Measurements from ENCODE around the gene HS3ST4.

HS3ST4 gene

DNA sequence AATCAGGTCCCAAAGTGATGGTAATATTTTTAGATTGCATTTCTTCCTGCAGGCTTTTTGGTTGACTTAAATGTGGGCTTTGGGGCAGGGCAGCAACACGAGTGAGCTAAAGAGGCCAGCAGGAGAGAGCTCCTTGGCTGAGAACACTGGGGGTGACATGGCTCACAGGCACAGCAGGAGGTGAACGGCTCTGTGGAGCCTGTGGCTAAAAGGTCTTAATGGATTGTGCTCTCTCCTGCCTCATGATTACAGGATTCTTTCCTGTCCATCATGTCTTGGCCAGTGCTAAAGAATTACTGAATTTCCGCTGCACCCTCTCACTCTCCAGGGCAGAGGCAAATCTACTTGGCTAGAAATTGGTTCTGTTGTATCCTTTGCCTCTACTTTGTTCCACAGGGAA is 366.6 kb downstream of the HS3ST4 start:
- no peaks in the 10 kb centered on the region for H4K20me1 ChIP-seq (ENCODE audit: insufficient read depth)
- H3K4me3 ChIP-seq (IDR thresholded peaks at IDR 0.05; ENCODE audit: insufficient read depth, low read depth, low read length) = no peak overlapping the region
- H3K27ac ChIP-seq = no peak overlapping the region
- H3K4me1 ChIP-seq (ENCODE audit: low read depth, poor library complexity, severe bottlenecking) = no peaks in the 10 kb centered on the region
- no peaks in the 10 kb centered on the region for H3K79me2 ChIP-seq (ENCODE audit: insufficient read depth, low read depth)
- H3K36me3 ChIP-seq (ENCODE audit: insufficient read depth) = no peaks in the 10 kb centered on the region
- no peak overlapping the region for H3K4me2 ChIP-seq
- no peak for TF ChIP-seq CTCF (conservative IDR thresholded peaks at IDR 0.05; ENCODE audit: low read depth, low read length)
- no peak overlapping the region for H3K9ac ChIP-seq
- H2AFZ ChIP-seq (ENCODE audit: low read depth) = no peak overlapping the region
- no peaks in the 10 kb centered on the region for H3K27me3 ChIP-seq (ENCODE audit: insufficient read depth, low read depth)

DNA sequence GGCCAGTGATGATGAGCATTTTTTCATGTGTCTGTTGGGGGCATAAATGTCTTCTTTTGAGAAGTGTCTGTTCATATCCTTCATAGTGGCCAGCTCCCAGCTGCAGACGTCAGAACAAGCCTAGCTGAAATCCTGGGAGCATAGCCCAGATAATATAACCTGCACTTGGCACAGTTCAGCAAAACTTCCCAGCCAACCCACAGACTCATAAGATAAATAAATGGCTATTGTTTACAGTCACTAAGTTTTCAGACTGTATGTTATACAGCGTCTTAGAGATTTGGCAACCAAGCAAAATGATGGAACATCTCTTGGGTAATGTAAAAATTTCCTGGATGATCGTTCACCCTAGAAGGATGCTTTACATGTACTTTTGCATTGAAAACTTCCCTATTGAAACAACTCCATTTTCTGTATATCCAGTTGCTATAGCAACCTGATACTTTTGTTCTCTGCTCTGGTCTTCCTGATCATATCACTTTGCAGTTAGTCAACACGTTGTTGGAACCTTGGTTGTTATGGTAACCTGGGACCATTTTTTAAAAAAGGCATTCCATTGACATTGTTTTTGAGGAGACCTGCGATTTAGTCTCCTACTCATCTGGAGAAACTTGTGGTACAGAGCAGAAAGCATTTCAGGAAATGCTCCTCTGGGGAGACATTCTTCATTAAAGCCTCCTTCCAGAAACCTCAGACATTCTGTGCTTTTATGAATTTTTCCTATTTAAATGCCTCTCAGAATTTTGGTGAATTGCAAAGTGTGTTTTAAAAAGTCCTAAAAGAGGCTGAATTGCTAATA is 378.7 kb downstream of the HS3ST4 start:
- H3K27me3 ChIP-seq (ENCODE audit: insufficient read depth, low read depth) = no peaks in the 10 kb centered on the region
- no peaks in the 10 kb centered on the region for H3K36me3 ChIP-seq (ENCODE audit: insufficient read depth)
- no peak overlapping the region for H3K4me2 ChIP-seq
- H3K79me2 ChIP-seq (ENCODE audit: insufficient read depth, low read depth) = no peaks in the 10 kb centered on the region
- H4K20me1 ChIP-seq (ENCODE audit: insufficient read depth) = no peaks in the 10 kb centered on the region
- H3K4me1 ChIP-seq (ENCODE audit: low read depth, poor library complexity, severe bottlenecking) = no peaks in the 10 kb centered on the region
- TF ChIP-seq CTCF (conservative IDR thresholded peaks at IDR 0.05; ENCODE audit: low read depth, low read length) = no peak
- H3K27ac ChIP-seq = no peak overlapping the region
- H3K9ac ChIP-seq = no peak overlapping the region
- no peak overlapping the region for H2AFZ ChIP-seq (ENCODE audit: low read depth)
- H3K4me3 ChIP-seq (IDR thresholded peaks at IDR 0.05; ENCODE audit: insufficient read depth, low read depth, low read length) = no peak overlapping the region

DNA sequence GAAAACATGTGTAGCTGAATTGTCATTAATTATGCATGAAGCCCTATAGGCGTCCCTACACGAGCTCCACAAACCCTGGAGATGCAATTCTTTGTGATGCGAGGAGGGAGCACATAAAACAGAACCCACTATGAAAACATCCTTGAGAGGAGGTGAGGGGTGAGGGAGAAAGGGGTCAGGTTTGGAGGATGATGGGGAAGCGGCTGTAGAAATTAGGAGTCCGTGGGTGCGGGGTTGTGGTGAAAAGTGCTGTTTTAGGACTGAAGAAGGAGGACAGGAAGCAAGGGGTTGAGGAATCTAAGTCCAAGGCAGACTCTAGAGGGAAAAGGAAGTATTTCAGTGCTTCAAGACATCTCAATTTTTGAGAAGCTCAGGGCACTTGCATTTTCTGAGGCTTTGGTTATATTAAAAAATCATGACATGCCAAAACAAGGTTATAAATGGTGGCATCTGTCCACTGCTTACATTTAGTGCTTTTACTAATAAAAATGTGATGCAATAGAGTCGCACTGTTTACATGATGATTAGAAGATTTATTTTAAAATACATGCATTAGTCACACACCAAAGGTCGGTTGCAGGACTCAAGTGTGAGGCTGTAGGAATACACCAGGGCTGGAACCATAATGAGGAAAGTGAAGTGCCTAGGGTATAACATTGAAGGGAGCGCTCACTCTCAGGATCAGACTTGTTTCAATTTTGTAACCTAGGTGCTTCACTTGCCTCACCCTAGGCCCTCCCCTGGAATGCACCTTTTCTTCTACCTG is 379.5 kb downstream of the HS3ST4 start:
- Histone ChIP-seq H3K79me2 (ENCODE audit: insufficient read depth, low read depth) (no peaks in the 10 kb centered on the region), H4K20me1 (ENCODE audit: insufficient read depth) (no peaks in the 10 kb centered on the region), H3K4me2 (no peak overlapping the region), H3K27me3 (ENCODE audit: insufficient read depth, low read depth) (no peaks in the 10 kb centered on the region), H3K4me3 (IDR thresholded peaks at IDR 0.05; ENCODE audit: insufficient read depth, low read depth, low read length) (no peak overlapping the region), H2AFZ (ENCODE audit: low read depth) (no peak overlapping the region), H3K36me3 (ENCODE audit: insufficient read depth) (no peaks in the 10 kb centered on the region), H3K27ac (no peak overlapping the region), H3K9ac (no peak overlapping the region), H3K4me1 (ENCODE audit: low read depth, poor library complexity, severe bottlenecking) (no peaks in the 10 kb centered on the region)
- no peak for TF ChIP-seq CTCF (conservative IDR thresholded peaks at IDR 0.05; ENCODE audit: low read depth, low read length)

DNA sequence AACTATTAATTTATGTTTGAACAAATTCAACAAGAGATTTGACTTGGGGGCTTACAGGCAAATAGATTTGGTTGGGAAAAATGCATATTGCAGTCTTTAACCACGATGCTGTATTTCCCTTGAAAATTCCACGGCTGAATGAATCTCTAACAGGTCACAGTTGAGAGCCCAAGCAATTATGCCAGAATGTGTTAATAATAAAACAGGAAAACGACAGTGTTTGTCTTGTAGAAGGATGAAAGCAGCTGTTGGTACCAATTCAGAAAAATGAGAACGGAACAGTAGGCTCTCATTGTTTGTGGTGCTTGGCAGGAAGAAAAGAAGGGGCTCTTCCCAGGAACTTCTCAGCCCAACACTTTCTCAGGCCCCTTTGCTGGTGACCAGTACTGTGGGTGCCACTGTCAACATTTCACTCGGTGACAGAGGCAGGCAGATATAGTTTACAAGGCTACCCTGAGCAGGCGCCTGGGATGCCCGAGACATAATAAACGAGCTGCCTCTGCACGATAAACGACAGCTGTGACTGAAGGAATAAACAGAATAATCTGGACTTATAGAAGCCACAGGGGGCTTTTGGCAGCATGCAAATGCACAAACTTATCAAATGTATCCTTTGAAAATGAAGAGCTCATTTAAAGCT is 387.1 kb downstream of the HS3ST4 start:
- Histone ChIP-seq H3K4me1 (ENCODE audit: low read depth, poor library complexity, severe bottlenecking) (no peaks in the 10 kb centered on the region), H2AFZ (ENCODE audit: low read depth) (no peak overlapping the region), H4K20me1 (ENCODE audit: insufficient read depth) (no peaks in the 10 kb centered on the region), H3K4me2 (no peak overlapping the region), H3K27ac (no peak overlapping the region), H3K9ac (no peak overlapping the region), H3K27me3 (ENCODE audit: insufficient read depth, low read depth) (no peaks in the 10 kb centered on the region), H3K36me3 (ENCODE audit: insufficient read depth) (no peaks in the 10 kb centered on the region), H3K4me3 (IDR thresholded peaks at IDR 0.05; ENCODE audit: insufficient read depth, low read depth, low read length) (no peak overlapping the region), H3K79me2 (ENCODE audit: insufficient read depth, low read depth) (no peaks in the 10 kb centered on the region)
- TF ChIP-seq CTCF (conservative IDR thresholded peaks at IDR 0.05; ENCODE audit: low read depth, low read length) = no peak
